Effector memory CD4-positive, alpha-beta T cell (primary cell): ENCODE results near the gene ANTXR1.
"Not testable (repeated sequence)": the region's sequence is repeated elsewhere in the genome, so short reads cannot be mapped to it uniquely, and the experiment has no call there.

Source experiments
- DNase-seq, 3 donors: peaks; one replicate each; pipeline ENCODE4 v3.0.0-alpha.2; 2020
- H3K27ac ChIP-seq: 2 replicates; pipeline ENCODE4 v1.7.0; 2013; ENCODE audit warnings: mild to moderate bottlenecking, low read length, moderate library complexity; ENCODE audit not compliant: insufficient read depth, poor library complexity, severe bottlenecking
- H3K27me3 ChIP-seq: replicated peaks from 2 replicates; pipeline ENCODE4 v1.7.0; 2013; ENCODE audit warnings: mild to moderate bottlenecking, low read length; ENCODE audit not compliant: insufficient read depth, control insufficient read depth, poor library complexity, severe bottlenecking
- H3K36me3 ChIP-seq: 2 replicates; pipeline ENCODE4 v1.7.0; 2013; ENCODE audit warnings: mild to moderate bottlenecking, low read length, moderate library complexity; ENCODE audit not compliant: control insufficient read depth, insufficient read depth
- H3K4me1 ChIP-seq: 2 replicates; pipeline ENCODE4 v1.7.0; 2013; ENCODE audit warnings: low read length, mild to moderate bottlenecking; ENCODE audit not compliant: control insufficient read depth, insufficient read depth, poor library complexity, severe bottlenecking
- H3K4me3 ChIP-seq: 2 replicates; pipeline ENCODE4 v1.7.0; 2013; ENCODE audit warnings: low read length, low read depth, mild to moderate bottlenecking; ENCODE audit not compliant: insufficient read depth, poor library complexity, severe bottlenecking
- H3K9me3 ChIP-seq: 2 replicates; pipeline ENCODE4 v1.7.0; 2013; ENCODE audit warnings: mild to moderate bottlenecking, low read length, moderate library complexity; ENCODE audit not compliant: control insufficient read depth

Gene ANTXR1

GRCh38 chr2:69174211-69174610 lies 161.2 kb downstream of the ANTXR1 start:
- H3K4me3 ChIP-seq, H3K9me3 ChIP-seq, DNase-seq, H3K27ac ChIP-seq, H3K4me1 ChIP-seq, H3K27me3 ChIP-seq, H3K36me3 ChIP-seq: not testable (repeated sequence)

- no peaks in the 10 kb centered on the region for H3K4me1 ChIP-seq
- H3K27ac ChIP-seq = no peak overlapping the region
- no peaks in the 10 kb centered on the region for H3K36me3 ChIP-seq
- H3K4me3 ChIP-seq = no peak overlapping the region
- H3K9me3 ChIP-seq = no peaks in the 10 kb centered on the region
- no peaks in the 10 kb centered on the region for H3K27me3 ChIP-seq
- no peak for DNase-seq
Measured at GRCh38 chr2:69175790-69176715, 163.1 kb downstream of the ANTXR1 start.

DNA sequence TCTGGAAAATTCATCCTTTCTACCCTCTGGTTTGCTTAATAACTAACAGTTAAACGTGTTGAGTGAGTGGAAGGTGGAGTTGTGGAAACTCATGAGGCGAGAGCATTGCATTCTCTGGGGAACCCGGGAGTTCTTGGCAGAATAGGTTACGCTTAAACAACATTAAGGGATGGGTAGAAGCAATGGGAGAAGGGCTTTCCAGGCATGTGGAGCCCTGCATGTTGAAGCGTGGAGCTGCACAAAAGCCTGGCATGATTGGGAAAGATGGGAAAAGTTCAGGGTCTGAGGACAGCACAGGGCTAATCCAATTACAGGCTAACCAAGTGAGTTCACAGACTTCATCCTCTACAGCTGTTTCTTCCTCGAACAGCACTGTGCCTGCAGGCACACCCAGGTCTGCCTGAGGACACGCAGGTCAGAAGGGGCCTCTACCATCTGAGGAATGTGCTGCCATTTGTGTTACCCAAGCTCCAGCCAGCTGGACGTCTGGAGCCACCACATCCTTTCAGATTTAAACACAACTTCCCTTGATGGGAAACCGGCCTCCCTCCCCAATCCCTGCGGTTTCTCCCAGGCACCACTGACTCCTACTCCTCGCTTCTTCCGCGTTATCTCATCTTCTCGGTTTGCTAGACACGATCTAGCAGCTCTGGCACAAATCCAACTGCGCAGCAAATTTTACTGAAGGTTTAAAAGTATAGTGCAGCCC lies 164.2 kb downstream of the ANTXR1 start:
- H3K27ac ChIP-seq = no peak overlapping the region
- no peaks in the 10 kb centered on the region for H3K9me3 ChIP-seq
- no peak overlapping the region for H3K4me3 ChIP-seq
- H3K4me1 ChIP-seq = no peaks in the 10 kb centered on the region
- DNase-seq = no peak
- H3K36me3 ChIP-seq = no peaks in the 10 kb centered on the region
- no peaks in the 10 kb centered on the region for H3K27me3 ChIP-seq

- DNase-seq = no peak
- Histone ChIP-seq H3K27ac (no peak overlapping the region), H3K4me1 (no peaks in the 10 kb centered on the region), H3K9me3 (no peaks in the 10 kb centered on the region), H3K27me3 (no peaks in the 10 kb centered on the region), H3K4me3 (no peak overlapping the region), H3K36me3 (no peaks in the 10 kb centered on the region)
Measured at GRCh38 chr2:69177785-69178636, 165.0 kb downstream of the ANTXR1 start.

GRCh38 chr2:69178756-69179155 lies 165.8 kb downstream of the ANTXR1 start:
- DNase-seq = no peak
- H3K36me3 ChIP-seq = no peaks in the 10 kb centered on the region
- no peak overlapping the region for H3K4me3 ChIP-seq
- H3K27me3 ChIP-seq = no peaks in the 10 kb centered on the region
- H3K4me1 ChIP-seq = no peaks in the 10 kb centered on the region
- no peaks in the 10 kb centered on the region for H3K9me3 ChIP-seq
- no peak overlapping the region for H3K27ac ChIP-seq

DNA sequence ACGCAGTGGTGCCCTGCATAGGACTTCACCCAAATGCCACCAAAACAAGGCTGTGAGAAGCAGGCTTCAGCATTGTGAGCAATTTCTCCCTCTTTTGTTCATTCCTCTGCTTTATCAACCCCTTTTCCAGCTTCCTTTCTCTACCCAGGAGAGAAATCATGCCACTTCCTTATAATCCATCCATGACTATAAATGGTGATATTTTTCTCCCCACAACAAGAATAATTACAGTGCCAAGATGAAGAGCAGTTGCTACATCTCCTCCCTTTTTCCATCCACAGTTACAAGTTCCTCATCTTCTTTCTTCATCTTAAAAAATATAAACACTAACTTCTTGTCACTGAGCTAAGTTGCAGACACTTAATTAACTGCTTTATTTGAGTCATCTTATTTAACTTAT lies 167.2 kb downstream of the ANTXR1 start:
- H3K9me3 ChIP-seq = no peaks in the 10 kb centered on the region
- no peak overlapping the region for H3K4me3 ChIP-seq
- H3K4me1 ChIP-seq = no peaks in the 10 kb centered on the region
- no peak for DNase-seq
- no peaks in the 10 kb centered on the region for H3K36me3 ChIP-seq
- H3K27me3 ChIP-seq = no peaks in the 10 kb centered on the region
- no peak overlapping the region for H3K27ac ChIP-seq

- Histone ChIP-seq H3K36me3 (no peaks in the 10 kb centered on the region), H3K27me3 (no peaks in the 10 kb centered on the region), H3K9me3 (no peaks in the 10 kb centered on the region), H3K4me1 (no peaks in the 10 kb centered on the region), H3K4me3 (no peak overlapping the region), H3K27ac (no peak overlapping the region)
- DNase-seq = no peak
Measured at GRCh38 chr2:69180974-69181373, 168.0 kb downstream of the ANTXR1 start.

GRCh38 chr2:69181806-69182427 lies 168.9 kb downstream of the ANTXR1 start:
- H3K4me3 ChIP-seq = no peak overlapping the region
- H3K9me3 ChIP-seq = no peaks in the 10 kb centered on the region
- DNase-seq = no peak
- H3K27ac ChIP-seq = no peak overlapping the region
- H3K4me1 ChIP-seq = no peaks in the 10 kb centered on the region
- no peaks in the 10 kb centered on the region for H3K27me3 ChIP-seq
- H3K36me3 ChIP-seq = no peaks in the 10 kb centered on the region

GRCh38 chr2:69183659-69184058 lies 170.7 kb downstream of the ANTXR1 start:
- Histone ChIP-seq H3K4me1 (no peaks in the 10 kb centered on the region), H3K36me3 (no peaks in the 10 kb centered on the region), H3K27me3 (no peaks in the 10 kb centered on the region), H3K27ac (no peak overlapping the region), H3K4me3 (no peak overlapping the region), H3K9me3 (no peaks in the 10 kb centered on the region)
- DNase-seq = no peak
